ENCODE data around the gene CLEC4D. TPM values are rescaled to one million over a fixed set of nuclear protein-coding genes. Genes with fewer than 3 reads are reported as not detected.

CLEC4D gene
- total RNA-seq, 1 experiment from 2014 or later, result 0.42 TPM

DNA sequence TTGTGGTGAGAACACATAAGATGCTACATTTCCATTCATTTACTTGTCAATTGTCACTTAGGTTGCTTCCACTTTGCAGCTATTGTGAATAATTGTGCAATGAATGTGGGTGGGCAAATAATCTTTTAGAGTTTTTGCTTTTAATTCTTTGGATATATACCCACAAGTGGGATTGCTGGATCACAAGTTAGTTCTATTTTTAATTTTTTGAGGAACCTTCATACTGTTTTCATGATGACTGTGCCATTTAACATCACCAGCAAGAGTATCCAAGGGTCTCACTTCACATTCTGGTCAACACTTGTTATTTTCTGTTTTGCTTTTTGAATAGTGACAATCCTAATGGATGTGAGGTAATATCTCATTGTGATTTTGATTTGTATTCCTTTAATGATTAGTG lies 47.1 kb upstream of the CLEC4D start:
- Histone ChIP-seq H2BK15ac (ENCODE audit: low read depth, low read length) (no peak overlapping the region), H4K91ac (ENCODE audit: insufficient read length, low read depth, low read length) (no peak overlapping the region), H2AFZ (ENCODE audit: low read length) (no peak overlapping the region), H4K5ac (ENCODE audit: insufficient read length, low read depth, low read length) (no peak overlapping the region), H4K8ac (replicated peaks; ENCODE audit: insufficient read length, low read depth, low read length) (no peak overlapping the region), H3K27me3 (ENCODE audit: insufficient read depth, low read length) (no peaks in the 10 kb centered on the region), H3K23ac (ENCODE audit: insufficient read length, low read depth, low read length) (no peak overlapping the region), H2BK5ac (ENCODE audit: insufficient read length, low read length) (no peak overlapping the region), H2BK12ac (ENCODE audit: insufficient read length, low read depth, low read length) (no peak overlapping the region), H3K79me1 (ENCODE audit: insufficient read depth, low read depth, low read length, poor library complexity, severe bottlenecking) (no peaks in the 10 kb centered on the region), H3K4me1 (ENCODE audit: insufficient read depth, low read length) (no peaks in the 10 kb centered on the region), H3K9me3 (ENCODE audit: control insufficient read depth, low read depth, low read length) (no peaks in the 10 kb centered on the region), H3T11ph (ENCODE audit: low read length) (no peak overlapping the region), H2BK20ac (ENCODE audit: low read depth, low read length, poor library complexity, severe bottlenecking) (no peak overlapping the region), H2AK5ac (ENCODE audit: insufficient read length, low read length) (no peak overlapping the region), H3K56ac (ENCODE audit: insufficient read length, low read depth, low read length) (no peak overlapping the region), H3K4ac (ENCODE audit: low read depth, low read length) (no peak overlapping the region), H3K14ac (ENCODE audit: insufficient read depth, low read length) (no peak overlapping the region), H4K20me1 (ENCODE audit: control insufficient read depth, insufficient read depth, insufficient read length) (no peaks in the 10 kb centered on the region), H3K79me2 (ENCODE audit: insufficient read depth, low read length) (no peaks in the 10 kb centered on the region), H3K9ac (ENCODE audit: extremely low read depth, insufficient read length, low read length) (no peak overlapping the region), H3K4me2 (ENCODE audit: insufficient read depth, insufficient read length, low read length) (no peak overlapping the region), H3K23me2 (ENCODE audit: insufficient read length, low read depth, low read length, poor library complexity, severe bottlenecking) (no peaks in the 10 kb centered on the region), H3K27ac (ENCODE audit: insufficient read length, low read depth, low read length) (no peak overlapping the region), H3K18ac (ENCODE audit: insufficient read length, low read depth, low read length) (no peak overlapping the region), H2BK120ac (ENCODE audit: low read depth, low read length, poor library complexity, severe bottlenecking) (no peak overlapping the region)
- peaks cover 0 to 24% (median 17%) of the 10 kb centered on the region in 3 experiments; a peak in 5 of 7 replicates for H3K36me3 Mint-ChIP-seq (ENCODE audit: insufficient read depth in 1 of 3, low read depth in 3 of 3)
- H3K27me3 Mint-ChIP-seq (ENCODE audit: low read depth), result no peaks in the 10 kb centered on the region
- no peak overlapping the region for H3K4me3 Mint-ChIP-seq
- no peak for TF ChIP-seq CTCF (conservative IDR thresholded peaks at IDR 0.05)
- no peak for DNase-seq
- peaks cover 9 to 14% of the 10 kb centered on the region in 2 experiments for H3K4me1 Mint-ChIP-seq
- H3K9me3 Mint-ChIP-seq, result peaks cover 13 to 18% of the 10 kb centered on the region in 2 experiments; a peak in 4 of 5 replicates
- no peak overlapping the region for H3K27ac Mint-ChIP-seq
